Measurements from ENCODE around the gene AIFM2.
A peak's percentile ranks its signal among the peaks of the same experiment; 100 is the strongest.

The AIFM2 gene

GRCh38 chr10:70142555-70142954 is 9.9 kb upstream of the AIFM2 start:
- ATAC-seq (replicated peaks) = no peak
- no peak for DNase-seq
- H3K9me3 Mint-ChIP-seq = no peaks in the 10 kb centered on the region
- H3K4me1 Mint-ChIP-seq (ENCODE audit: low read depth in 2 of 2) = peaks cover 30 to 35% of the 10 kb centered on the region in 2 donors
- H3K4me3 Mint-ChIP-seq = no peak overlapping the region
- H3K27me3 Mint-ChIP-seq = no peaks in the 10 kb centered on the region
- peaks cover 25% of the 10 kb centered on the region for H3K36me3 Mint-ChIP-seq (ENCODE audit: insufficient read depth)
- H3K27ac Mint-ChIP-seq = peak overlapping the region in 1 of 2 donors; percentile 49

GRCh38 chr10:70140297-70140696 is 7.7 kb upstream of the AIFM2 start:
- ATAC-seq (replicated peaks) (no peak), DNase-seq (no peak)
- Mint-ChIP-seq H3K27ac (no peak overlapping the region), H3K4me3 (no peak overlapping the region), H3K27me3 (no peaks in the 10 kb centered on the region), H3K9me3 (no peaks in the 10 kb centered on the region), H3K36me3 (ENCODE audit: insufficient read depth) (peaks cover 13% of the 10 kb centered on the region), H3K4me1 (ENCODE audit: low read depth in 2 of 2) (peaks cover 29 to 37% of the 10 kb centered on the region in 2 donors)

GRCh38 chr10:70139997-70140250 is 7.3 kb upstream of the AIFM2 start:
- Mint-ChIP-seq H3K27ac (peak overlapping the region in 1 of 2 donors; percentile 6), H3K9me3 (no peaks in the 10 kb centered on the region), H3K4me1 (ENCODE audit: low read depth in 2 of 2) (peaks cover 31 to 41% of the 10 kb centered on the region in 2 donors), H3K4me3 (no peak overlapping the region), H3K27me3 (no peaks in the 10 kb centered on the region), H3K36me3 (ENCODE audit: insufficient read depth) (peaks cover 10% of the 10 kb centered on the region)
- ATAC-seq (replicated peaks) (no peak), DNase-seq (no peak)

- H3K9me3 Mint-ChIP-seq = no peaks in the 10 kb centered on the region
- no peak for ATAC-seq (replicated peaks)
- H3K27me3 Mint-ChIP-seq = no peaks in the 10 kb centered on the region
- no peak for DNase-seq
- no peak overlapping the region for H3K4me3 Mint-ChIP-seq
- H3K4me1 Mint-ChIP-seq (ENCODE audit: low read depth in 2 of 2) = peaks cover 28 to 38% of the 10 kb centered on the region in 2 donors
- peaks cover 10% of the 10 kb centered on the region for H3K36me3 Mint-ChIP-seq (ENCODE audit: insufficient read depth)
- H3K27ac Mint-ChIP-seq = peak overlapping the region in 1 of 2 donors; percentile 6
These were observed 6.7 kb upstream of the AIFM2 start for GRCh38 chr10:70139151-70139996.

- no peaks in the 10 kb centered on the region for H3K27me3 Mint-ChIP-seq
- no peaks in the 10 kb centered on the region for H3K9me3 Mint-ChIP-seq
- ATAC-seq (replicated peaks) (no peak), DNase-seq (no peak)
- H3K27ac Mint-ChIP-seq = peak overlapping the region; percentile 30 to 86
- H3K4me3 Mint-ChIP-seq = no peak overlapping the region
- H3K4me1 Mint-ChIP-seq (ENCODE audit: low read depth in 2 of 2) = peaks cover 20 to 30% of the 10 kb centered on the region in 2 donors
- peaks cover 10% of the 10 kb centered on the region for H3K36me3 Mint-ChIP-seq (ENCODE audit: insufficient read depth)
These were observed 5.6 kb upstream of the AIFM2 start for GRCh38 chr10:70137927-70138883.

- H3K4me3 Mint-ChIP-seq = no peak overlapping the region
- H3K4me1 Mint-ChIP-seq (ENCODE audit: low read depth in 2 of 2) = peaks cover 20 to 34% of the 10 kb centered on the region in 2 donors
- peaks cover 18% of the 10 kb centered on the region for H3K36me3 Mint-ChIP-seq (ENCODE audit: insufficient read depth)
- H3K9me3 Mint-ChIP-seq = no peaks in the 10 kb centered on the region
- H3K27me3 Mint-ChIP-seq = no peaks in the 10 kb centered on the region
- ATAC-seq (replicated peaks) (no peak), DNase-seq (no peak)
- no peak overlapping the region for H3K27ac Mint-ChIP-seq
These were observed 4.5 kb upstream of the AIFM2 start for GRCh38 chr10:70137135-70137534.

GRCh38 chr10:70135684-70136083 is 3.1 kb upstream of the AIFM2 start:
- Mint-ChIP-seq H3K9me3 (no peaks in the 10 kb centered on the region), H3K4me1 (ENCODE audit: low read depth in 2 of 2) (peaks cover 24 to 45% of the 10 kb centered on the region in 2 donors), H3K27me3 (no peaks in the 10 kb centered on the region), H3K36me3 (ENCODE audit: insufficient read depth) (peaks cover 22% of the 10 kb centered on the region), H3K4me3 (no peak overlapping the region), H3K27ac (no peak overlapping the region)
- ATAC-seq (replicated peaks) (no peak), DNase-seq (no peak)

GRCh38 chr10:70135046-70135445 is 2.4 kb upstream of the AIFM2 start:
- H3K9me3 Mint-ChIP-seq = no peaks in the 10 kb centered on the region
- DNase-seq (no peak), ATAC-seq (replicated peaks) (no peak)
- peak overlapping the region in 1 of 2 donors; percentile 53 for H3K27ac Mint-ChIP-seq
- peaks cover 24 to 47% of the 10 kb centered on the region in 2 donors for H3K4me1 Mint-ChIP-seq (ENCODE audit: low read depth in 2 of 2)
- H3K36me3 Mint-ChIP-seq (ENCODE audit: insufficient read depth) = peaks cover 22% of the 10 kb centered on the region
- no peak overlapping the region for H3K4me3 Mint-ChIP-seq
- H3K27me3 Mint-ChIP-seq = no peaks in the 10 kb centered on the region

- Mint-ChIP-seq H3K4me1 (ENCODE audit: low read depth in 2 of 2) (peaks cover 17 to 36% of the 10 kb centered on the region in 2 donors), H3K4me3 (peak overlapping the region; percentile 86 to 88), H3K27ac (peak overlapping the region in 1 of 2 donors; percentile 95), H3K9me3 (no peaks in the 10 kb centered on the region), H3K27me3 (no peaks in the 10 kb centered on the region), H3K36me3 (ENCODE audit: insufficient read depth) (peaks cover 12% of the 10 kb centered on the region)
- ATAC-seq (replicated peaks) (no peak), DNase-seq (no peak)
These were observed 1.1 kb downstream of the AIFM2 start for GRCh38 chr10:70131560-70131937.

- H3K27ac Mint-ChIP-seq = no peak overlapping the region
- peaks cover 17 to 36% of the 10 kb centered on the region in 2 donors for H3K4me1 Mint-ChIP-seq (ENCODE audit: low read depth in 2 of 2)
- no peak for DNase-seq
- no peak for ATAC-seq (replicated peaks)
- no peak overlapping the region for H3K4me3 Mint-ChIP-seq
- no peaks in the 10 kb centered on the region for H3K27me3 Mint-ChIP-seq
- H3K9me3 Mint-ChIP-seq = no peaks in the 10 kb centered on the region
- H3K36me3 Mint-ChIP-seq (ENCODE audit: insufficient read depth) = peaks cover 12% of the 10 kb centered on the region
These were observed 1.6 kb downstream of the AIFM2 start for GRCh38 chr10:70130878-70131559.

GRCh38 chr10:70126700-70127395 is 5.8 kb downstream of the AIFM2 start:
- DNase-seq = no peak
- H3K27me3 Mint-ChIP-seq = no peaks in the 10 kb centered on the region
- H3K4me3 Mint-ChIP-seq = no peak overlapping the region
- no peaks in the 10 kb centered on the region for H3K9me3 Mint-ChIP-seq
- H3K4me1 Mint-ChIP-seq (ENCODE audit: low read depth in 2 of 2) = peaks cover 3 to 17% of the 10 kb centered on the region in 2 donors
- peaks cover under 1% of the 10 kb centered on the region for H3K36me3 Mint-ChIP-seq (ENCODE audit: insufficient read depth)
- no peak for ATAC-seq (replicated peaks)
- H3K27ac Mint-ChIP-seq = peak overlapping the region in 1 of 2 donors; percentile 26

GRCh38 chr10:70125918-70126552 is 6.6 kb downstream of the AIFM2 start:
- no peaks in the 10 kb centered on the region for H3K9me3 Mint-ChIP-seq
- no peaks in the 10 kb centered on the region for H3K27me3 Mint-ChIP-seq
- H3K4me1 Mint-ChIP-seq (ENCODE audit: low read depth in 2 of 2) = peaks cover 0 to 12% of the 10 kb centered on the region in 2 donors
- H3K4me3 Mint-ChIP-seq = no peak overlapping the region
- DNase-seq = no peak
- no peak for ATAC-seq (replicated peaks)
- no peak overlapping the region for H3K27ac Mint-ChIP-seq
- no peaks in the 10 kb centered on the region for H3K36me3 Mint-ChIP-seq (ENCODE audit: insufficient read depth)

All from effector memory CD8-positive, alpha-beta T cell (primary cell).